Measurements from ENCODE around the gene GULP1.
A peak's percentile ranks its signal among the peaks of the same experiment; 100 is the strongest.

Gene GULP1

DNA sequence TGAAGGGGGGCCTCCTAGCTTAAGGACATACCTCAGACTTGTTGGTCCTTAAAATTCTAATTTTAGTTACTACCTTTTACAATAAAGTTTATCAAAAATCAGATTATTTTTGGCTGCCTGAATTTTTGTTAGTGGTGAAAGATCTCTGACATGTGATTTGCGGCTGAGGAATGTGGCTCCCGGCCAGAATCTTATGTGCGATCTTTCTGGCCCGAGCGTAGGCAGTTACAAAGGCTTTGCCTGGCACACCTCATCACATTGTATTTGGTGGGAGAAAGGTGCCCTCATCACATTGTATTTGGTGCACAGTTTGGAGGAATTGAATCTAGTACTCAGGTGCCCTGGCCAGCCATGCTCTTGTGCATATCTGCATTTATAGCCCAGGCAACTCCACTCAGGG, 289.1 kb downstream of the GULP1 start:
- H3K9me3 ChIP-seq (replicated peaks in 1 of 2; ENCODE audit: control insufficient read depth in 2 of 2, insufficient read depth in 1 of 2, low read depth in 1 of 2, low read length in 2 of 2) = peaks cover 0 to 14% of the 10 kb centered on the region in 2 donors
- no peak overlapping the region for H3K4me3 ChIP-seq (ENCODE audit: low read length in 2 of 2)
- H3K4ac ChIP-seq (ENCODE audit: low read length) = no peak overlapping the region
- no peaks in the 10 kb centered on the region for H3K4me1 ChIP-seq (ENCODE audit: control insufficient read depth in 2 of 2, insufficient read depth in 1 of 2, low read depth in 1 of 2, low read length in 2 of 2)
- H3K27ac ChIP-seq (replicated peaks; ENCODE audit: low read length) = no peak overlapping the region
- no peak overlapping the region for H3K4me2 ChIP-seq (ENCODE audit: insufficient read depth, low read length, poor library complexity, severe bottlenecking)
- H2AK5ac ChIP-seq (ENCODE audit: low read depth, low read length) = no peak overlapping the region
- no peak overlapping the region for H3K14ac ChIP-seq (ENCODE audit: low read length)
- H3K36me3 ChIP-seq (replicated peaks in 1 of 2; ENCODE audit: control insufficient read depth in 2 of 2, insufficient read depth in 2 of 2, low read length in 2 of 2) = peaks cover 0 to 20% of the 10 kb centered on the region in 2 donors
- H4K8ac ChIP-seq (ENCODE audit: low read depth, low read length) = no peak overlapping the region
- H2BK120ac ChIP-seq (ENCODE audit: low read depth, low read length) = no peak overlapping the region
- peak overlapping the region; percentile 19 for H3K18ac ChIP-seq (ENCODE audit: low read length)
- no peak overlapping the region for H4K91ac ChIP-seq (ENCODE audit: low read depth, low read length, poor library complexity)
- no peak for DNase-seq (ENCODE audit: low spot score)
- H2BK12ac ChIP-seq (ENCODE audit: low read length) = no peak overlapping the region
- no peak overlapping the region for H3K9ac ChIP-seq (ENCODE audit: low read depth, low read length, poor library complexity)
- no peak overlapping the region for H2BK15ac ChIP-seq (ENCODE audit: low read length)
- WGBS, 2 donors (ENCODE audit: extremely low coverage in 2 of 2, insufficient read length in 2 of 2, insufficient replicate concordance in 1 of 2) = no CpG with 5 or more reads among the region's 5 CpGs
- H3K79me1 ChIP-seq (ENCODE audit: low read depth, low read length) = no peaks in the 10 kb centered on the region
- H3K23ac ChIP-seq (ENCODE audit: low read depth, low read length, poor library complexity) = no peak overlapping the region
- H3K27me3 ChIP-seq (ENCODE audit: control insufficient read depth in 3 of 3, insufficient read depth in 3 of 3, low read depth in 1 of 3, low read length in 3 of 3) = no peaks in the 10 kb centered on the region
- no peak overlapping the region for H2BK5ac ChIP-seq (ENCODE audit: low read length)
- no peak overlapping the region for H2AFZ ChIP-seq (ENCODE audit: low read length)

DNA sequence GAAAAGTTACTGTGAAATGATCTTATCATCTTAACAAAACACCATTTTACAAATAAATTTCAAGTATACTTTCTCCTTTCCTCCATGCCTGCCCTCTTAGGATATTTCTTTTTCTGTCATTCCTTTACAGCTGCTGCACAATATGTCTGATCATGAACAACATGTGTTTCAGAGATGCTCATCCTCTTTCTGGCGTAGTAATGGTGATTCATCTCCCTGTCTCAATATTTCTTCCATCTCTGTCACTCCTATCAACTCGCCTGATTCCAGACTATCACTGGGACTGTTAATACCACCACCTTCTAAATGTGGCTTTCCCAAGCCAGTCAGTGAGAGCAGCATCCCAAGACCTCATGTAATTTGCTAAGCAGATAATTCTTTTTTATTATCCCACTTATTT, 290.5 kb downstream of the GULP1 start:
- no peak overlapping the region for H2AK5ac ChIP-seq (ENCODE audit: low read depth, low read length)
- H4K91ac ChIP-seq (ENCODE audit: low read depth, low read length, poor library complexity) = no peak overlapping the region
- no peak overlapping the region for H3K23ac ChIP-seq (ENCODE audit: low read depth, low read length, poor library complexity)
- no peak overlapping the region for H4K8ac ChIP-seq (ENCODE audit: low read depth, low read length)
- H3K9ac ChIP-seq (ENCODE audit: low read depth, low read length, poor library complexity) = no peak overlapping the region
- no peak overlapping the region for H2BK15ac ChIP-seq (ENCODE audit: low read length)
- H2BK12ac ChIP-seq (ENCODE audit: low read length) = no peak overlapping the region
- H2BK5ac ChIP-seq (ENCODE audit: low read length) = no peak overlapping the region
- H3K27ac ChIP-seq (replicated peaks; ENCODE audit: low read length) = no peak overlapping the region
- H3K36me3 ChIP-seq (replicated peaks in 1 of 2; ENCODE audit: control insufficient read depth in 2 of 2, insufficient read depth in 2 of 2, low read length in 2 of 2) = peaks cover 0 to 28% of the 10 kb centered on the region in 2 donors
- H2AFZ ChIP-seq (ENCODE audit: low read length) = no peak overlapping the region
- H3K14ac ChIP-seq (ENCODE audit: low read length) = no peak overlapping the region
- no peak overlapping the region for H3K4me3 ChIP-seq (ENCODE audit: low read length in 2 of 2)
- no peak overlapping the region for H3K18ac ChIP-seq (ENCODE audit: low read length)
- WGBS, 2 donors (ENCODE audit: extremely low coverage in 2 of 2, insufficient read length in 2 of 2, insufficient replicate concordance in 1 of 2) = no CpG with 5 or more reads among the region's 2 CpGs
- H3K27me3 ChIP-seq (ENCODE audit: control insufficient read depth in 3 of 3, insufficient read depth in 3 of 3, low read depth in 1 of 3, low read length in 3 of 3) = no peaks in the 10 kb centered on the region
- H3K4me2 ChIP-seq (ENCODE audit: insufficient read depth, low read length, poor library complexity, severe bottlenecking) = no peak overlapping the region
- no peaks in the 10 kb centered on the region for H3K79me1 ChIP-seq (ENCODE audit: low read depth, low read length)
- no peaks in the 10 kb centered on the region for H3K4me1 ChIP-seq (ENCODE audit: control insufficient read depth in 2 of 2, insufficient read depth in 1 of 2, low read depth in 1 of 2, low read length in 2 of 2)
- DNase-seq (ENCODE audit: low spot score) = no peak
- H2BK120ac ChIP-seq (ENCODE audit: low read depth, low read length) = no peak overlapping the region
- H3K4ac ChIP-seq (ENCODE audit: low read length) = no peak overlapping the region
- H3K9me3 ChIP-seq (replicated peaks in 1 of 2; ENCODE audit: control insufficient read depth in 2 of 2, insufficient read depth in 1 of 2, low read depth in 1 of 2, low read length in 2 of 2) = peaks cover 0 to 14% of the 10 kb centered on the region in 2 donors

DNA sequence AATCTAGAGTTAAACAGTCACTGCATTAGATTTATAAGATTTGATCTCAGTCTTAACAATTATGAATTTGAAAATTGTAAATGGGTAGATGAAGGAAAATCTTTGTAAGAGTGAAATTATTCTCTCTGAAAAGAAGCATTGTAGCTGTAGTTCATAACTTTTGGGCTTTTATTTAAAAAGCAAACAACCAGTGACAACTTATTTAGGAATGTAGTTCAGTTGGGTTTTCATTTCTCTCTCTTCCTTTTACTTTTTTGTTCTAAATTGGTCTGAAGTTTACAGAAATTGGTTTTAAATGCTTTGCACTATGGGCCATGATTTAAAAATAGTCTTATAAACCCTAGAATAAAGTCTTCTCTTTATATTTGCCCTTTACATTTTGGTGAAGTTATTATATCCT, 296.6 kb downstream of the GULP1 start:
- Histone ChIP-seq H2AFZ (ENCODE audit: low read length) (no peak overlapping the region), H3K23ac (ENCODE audit: low read depth, low read length, poor library complexity) (no peak overlapping the region), H2AK5ac (ENCODE audit: low read depth, low read length) (no peak overlapping the region), H4K91ac (ENCODE audit: low read depth, low read length, poor library complexity) (no peak overlapping the region), H3K36me3 (replicated peaks in 1 of 2; ENCODE audit: control insufficient read depth in 2 of 2, insufficient read depth in 2 of 2, low read length in 2 of 2) (peaks cover 0 to 73% of the 10 kb centered on the region in 2 donors), H3K4me1 (ENCODE audit: control insufficient read depth in 2 of 2, insufficient read depth in 1 of 2, low read depth in 1 of 2, low read length in 2 of 2) (no peaks in the 10 kb centered on the region), H3K27me3 (ENCODE audit: control insufficient read depth in 3 of 3, insufficient read depth in 3 of 3, low read depth in 1 of 3, low read length in 3 of 3) (no peaks in the 10 kb centered on the region), H3K14ac (ENCODE audit: low read length) (no peak overlapping the region), H2BK120ac (ENCODE audit: low read depth, low read length) (no peak overlapping the region), H3K9ac (ENCODE audit: low read depth, low read length, poor library complexity) (no peak overlapping the region), H3K18ac (ENCODE audit: low read length) (no peak overlapping the region), H2BK5ac (ENCODE audit: low read length) (no peak overlapping the region), H2BK12ac (ENCODE audit: low read length) (no peak overlapping the region), H4K8ac (ENCODE audit: low read depth, low read length) (no peak overlapping the region), H3K4me3 (ENCODE audit: low read length in 2 of 2) (no peak overlapping the region), H3K9me3 (replicated peaks in 1 of 2; ENCODE audit: control insufficient read depth in 2 of 2, insufficient read depth in 1 of 2, low read depth in 1 of 2, low read length in 2 of 2) (peaks cover 0 to 19% of the 10 kb centered on the region in 2 donors), H3K79me1 (ENCODE audit: low read depth, low read length) (no peaks in the 10 kb centered on the region), H3K4ac (ENCODE audit: low read length) (no peak overlapping the region), H3K27ac (replicated peaks; ENCODE audit: low read length) (no peak overlapping the region), H3K4me2 (ENCODE audit: insufficient read depth, low read length, poor library complexity, severe bottlenecking) (no peak overlapping the region), H2BK15ac (ENCODE audit: low read length) (no peak overlapping the region)
- no peak for DNase-seq (ENCODE audit: low spot score)

DNA sequence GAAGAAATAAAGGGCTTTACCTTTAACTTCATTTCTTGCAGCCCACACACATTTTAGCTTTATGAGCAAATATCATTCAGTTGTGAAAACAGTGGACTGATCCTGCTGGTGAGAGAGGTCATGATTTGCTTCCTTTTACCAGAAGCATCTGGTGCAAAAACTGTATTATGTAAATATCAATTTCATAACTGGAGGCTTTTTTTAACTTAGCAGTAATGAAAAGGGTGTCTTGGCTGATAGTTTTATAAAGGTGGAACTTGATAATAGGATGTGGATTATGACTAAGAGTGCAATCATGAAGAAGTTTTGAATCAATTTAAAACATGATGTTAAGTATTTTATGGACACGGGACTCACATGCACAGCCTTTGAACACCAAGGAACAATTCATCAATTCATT, 304.4 kb downstream of the GULP1 start:
- H3K23ac ChIP-seq (ENCODE audit: low read depth, low read length, poor library complexity) = no peak overlapping the region
- no peak overlapping the region for H2AK5ac ChIP-seq (ENCODE audit: low read depth, low read length)
- no peak overlapping the region for H2BK15ac ChIP-seq (ENCODE audit: low read length)
- H2BK12ac ChIP-seq (ENCODE audit: low read length) = no peak overlapping the region
- H2BK5ac ChIP-seq (ENCODE audit: low read length) = no peak overlapping the region
- no peak overlapping the region for H3K4me3 ChIP-seq (ENCODE audit: low read length in 2 of 2)
- DNase-seq (ENCODE audit: low spot score) = no peak
- H3K18ac ChIP-seq (ENCODE audit: low read length) = no peak overlapping the region
- WGBS, 2 donors (ENCODE audit: extremely low coverage in 2 of 2, insufficient read length in 2 of 2, insufficient replicate concordance in 1 of 2) = no CpG with 5 or more reads among the region's 1 CpG
- H2BK120ac ChIP-seq (ENCODE audit: low read depth, low read length) = no peak overlapping the region
- H3K36me3 ChIP-seq (replicated peaks in 1 of 2; ENCODE audit: control insufficient read depth in 2 of 2, insufficient read depth in 2 of 2, low read length in 2 of 2) = peaks cover 0 to 51% of the 10 kb centered on the region in 2 donors
- H3K4me1 ChIP-seq (ENCODE audit: control insufficient read depth in 2 of 2, insufficient read depth in 1 of 2, low read depth in 1 of 2, low read length in 2 of 2) = no peaks in the 10 kb centered on the region
- H3K27me3 ChIP-seq (ENCODE audit: control insufficient read depth in 3 of 3, insufficient read depth in 3 of 3, low read depth in 1 of 3, low read length in 3 of 3) = no peaks in the 10 kb centered on the region
- no peak overlapping the region for H2AFZ ChIP-seq (ENCODE audit: low read length)
- no peak overlapping the region for H3K9ac ChIP-seq (ENCODE audit: low read depth, low read length, poor library complexity)
- H3K4me2 ChIP-seq (ENCODE audit: insufficient read depth, low read length, poor library complexity, severe bottlenecking) = no peak overlapping the region
- no peak overlapping the region for H3K27ac ChIP-seq (replicated peaks; ENCODE audit: low read length)
- no peak overlapping the region for H3K14ac ChIP-seq (ENCODE audit: low read length)
- H3K4ac ChIP-seq (ENCODE audit: low read length) = no peak overlapping the region
- H4K8ac ChIP-seq (ENCODE audit: low read depth, low read length) = no peak overlapping the region
- no peaks in the 10 kb centered on the region for H3K9me3 ChIP-seq (replicated peaks in 1 of 2; ENCODE audit: control insufficient read depth in 2 of 2, insufficient read depth in 1 of 2, low read depth in 1 of 2, low read length in 2 of 2)
- H4K91ac ChIP-seq (ENCODE audit: low read depth, low read length, poor library complexity) = no peak overlapping the region
- H3K79me1 ChIP-seq (ENCODE audit: low read depth, low read length) = no peaks in the 10 kb centered on the region

Data from neuronal stem cell (in vitro differentiated cells).